ENCODE measurements around the gene TCAF1.
"Not testable (repeated sequence)": the region's sequence is repeated elsewhere in the genome, so short reads cannot be mapped to it uniquely, and the experiment has no call there.

The TCAF1 gene

DNA sequence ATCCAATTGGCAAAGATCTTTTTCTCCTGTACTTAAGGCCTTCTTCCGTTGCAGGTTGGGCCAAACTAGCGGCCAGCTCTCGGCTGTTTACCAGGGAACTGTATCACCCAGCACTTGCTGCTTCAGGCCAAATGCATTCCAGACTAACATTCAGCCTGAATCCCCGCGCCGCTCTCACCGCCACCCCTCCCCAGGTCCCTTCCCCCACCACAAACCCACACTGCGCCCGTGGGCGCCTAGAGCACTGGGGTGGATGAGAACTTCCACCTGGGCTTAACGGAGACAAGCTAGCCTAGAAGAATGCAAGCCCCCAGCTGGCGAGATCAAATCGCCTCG is 676 bp downstream of the TCAF1 start:
- DNase-seq = peak in 1 of 2 experiments; percentile 76

GRCh38 chr7:143900230-143900766 is 1.7 kb downstream of the TCAF1 start:
- no peak for DNase-seq

GRCh38 chr7:143898810-143899209 is 3.2 kb downstream of the TCAF1 start:
- DNase-seq = no peak

DNA sequence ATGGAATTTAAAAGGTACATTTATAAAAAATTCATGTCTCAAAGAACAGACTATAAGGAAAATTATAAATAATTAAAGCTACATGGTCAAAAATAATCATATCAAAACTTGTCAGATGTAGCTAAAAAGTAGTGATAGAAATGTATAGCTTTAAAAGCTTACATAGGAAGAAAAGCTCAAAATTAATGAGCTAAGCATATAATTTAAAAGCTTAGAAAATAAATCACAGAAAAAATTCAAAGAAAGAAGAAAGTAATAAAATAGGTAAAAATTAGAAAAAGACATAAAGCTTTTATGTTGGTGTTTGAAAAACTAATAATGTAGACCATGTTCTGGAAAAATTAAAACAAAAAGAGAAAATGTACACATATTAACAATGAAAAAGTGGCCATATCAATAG is 5.3 kb downstream of the TCAF1 start:
- no peak for DNase-seq

DNA sequence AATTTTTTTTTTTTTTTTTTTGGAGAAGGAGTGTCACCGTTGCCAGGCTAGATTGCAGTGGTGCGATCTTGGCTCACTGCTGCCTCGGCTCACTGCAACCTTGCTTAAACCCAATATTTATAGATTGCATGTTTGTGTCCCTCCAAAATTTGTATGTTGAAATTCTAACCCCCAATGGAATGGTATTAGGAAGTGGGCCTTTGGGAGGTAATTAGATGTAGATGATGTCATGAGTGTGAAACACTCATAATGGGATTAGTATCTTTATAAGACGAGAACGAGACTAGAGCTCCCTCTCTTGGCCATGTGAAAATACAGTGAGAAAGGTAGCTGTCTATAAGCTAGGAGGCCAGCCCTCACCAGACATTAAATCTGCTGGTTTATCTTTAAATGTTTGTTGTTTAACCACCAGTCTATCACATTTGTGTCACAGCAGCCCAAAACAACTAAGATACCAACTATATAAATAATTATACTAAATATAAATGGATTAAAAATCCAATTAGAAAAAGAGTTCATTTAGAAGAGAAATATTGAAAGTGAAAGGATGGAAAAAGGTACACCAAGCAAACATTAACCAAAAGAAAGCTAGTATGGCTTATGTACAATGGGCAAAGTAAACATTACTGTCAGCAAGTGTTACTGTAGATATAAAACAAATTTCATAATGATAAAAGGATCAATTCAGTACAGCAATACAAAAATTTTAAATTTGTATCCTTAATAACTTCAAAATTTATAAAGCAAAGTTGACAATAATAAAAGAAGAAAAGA is 9.3 kb downstream of the TCAF1 start:
- peak; percentile 27 to 79 for DNase-seq

DNA sequence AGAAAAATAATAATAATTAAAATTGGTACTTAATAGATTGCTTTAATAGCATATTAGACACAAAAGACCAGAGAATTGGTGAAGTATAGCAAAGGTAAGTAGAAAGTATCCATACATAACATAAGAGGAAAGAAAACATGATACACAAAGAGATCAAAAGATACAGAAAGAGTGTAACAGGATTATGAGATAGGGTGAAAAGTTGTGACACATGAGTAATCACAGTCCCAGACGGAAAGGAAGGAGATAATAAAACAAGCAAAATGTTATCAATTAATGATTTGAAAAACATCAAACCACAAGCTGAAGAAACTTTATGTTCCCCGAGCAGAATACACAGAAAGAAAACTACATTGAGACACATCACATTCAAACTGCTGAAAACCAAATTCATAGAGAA is 10.5 kb downstream of the TCAF1 start:
- DNase-seq = no peak

GRCh38 chr7:143890558-143890957 is 11.4 kb downstream of the TCAF1 start:
- no peak for DNase-seq

DNA sequence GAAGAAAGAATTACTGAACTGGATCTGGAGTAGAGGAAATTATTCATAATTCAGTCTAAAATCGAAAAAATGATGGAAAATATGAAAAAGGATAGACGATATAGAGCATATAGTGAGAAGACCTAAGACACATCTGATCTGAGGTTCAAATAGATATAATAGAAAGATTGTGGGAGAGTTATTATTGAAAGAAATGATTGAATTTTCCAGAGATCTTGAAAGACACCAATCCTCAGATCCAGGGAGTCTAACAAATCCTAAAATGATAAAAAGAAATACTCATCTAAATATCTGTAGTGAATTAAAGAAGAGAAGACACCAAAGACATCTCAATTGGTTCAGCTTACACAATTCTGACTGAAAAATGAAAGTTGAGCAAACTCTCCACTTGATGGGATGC is 12.9 kb downstream of the TCAF1 start:
- no peak for DNase-seq

- no peak for DNase-seq
Observed at GRCh38 chr7:143886826-143887477, 15.0 kb downstream of the TCAF1 start.

GRCh38 chr7:143885951-143886350 is 16.0 kb downstream of the TCAF1 start:
- no peak for DNase-seq

DNA sequence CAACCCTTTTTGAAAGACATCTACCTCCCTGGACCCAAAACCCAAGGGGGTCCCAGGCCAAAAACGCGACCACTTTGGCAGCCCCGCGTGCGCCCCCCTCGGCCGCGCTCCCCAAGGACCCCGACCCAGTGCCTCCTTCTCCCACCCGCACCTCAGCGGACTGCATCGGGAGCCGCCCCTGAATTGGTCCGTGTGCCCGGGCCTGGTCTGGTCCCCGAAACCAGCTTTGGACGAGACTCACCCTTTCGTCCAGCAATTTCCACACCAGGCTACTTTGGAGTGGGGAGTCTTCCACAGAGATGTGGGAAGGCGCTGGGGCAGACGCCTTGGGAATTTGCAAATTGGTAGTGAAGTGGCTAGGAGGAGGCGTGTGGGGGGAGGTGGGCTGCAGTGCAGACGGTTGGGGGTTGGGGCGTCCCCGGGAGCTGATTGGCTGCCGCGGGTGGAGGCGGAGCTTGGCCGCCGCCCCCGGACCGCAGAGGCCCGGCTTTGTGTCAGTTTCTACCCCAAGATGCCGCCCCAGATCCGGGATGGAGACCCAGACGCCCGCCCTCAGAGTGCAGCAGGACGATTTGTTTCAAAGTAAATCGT is 16.9 kb downstream of the TCAF1 start:
- DNase-seq = peak; percentile 50 to 78

DNA sequence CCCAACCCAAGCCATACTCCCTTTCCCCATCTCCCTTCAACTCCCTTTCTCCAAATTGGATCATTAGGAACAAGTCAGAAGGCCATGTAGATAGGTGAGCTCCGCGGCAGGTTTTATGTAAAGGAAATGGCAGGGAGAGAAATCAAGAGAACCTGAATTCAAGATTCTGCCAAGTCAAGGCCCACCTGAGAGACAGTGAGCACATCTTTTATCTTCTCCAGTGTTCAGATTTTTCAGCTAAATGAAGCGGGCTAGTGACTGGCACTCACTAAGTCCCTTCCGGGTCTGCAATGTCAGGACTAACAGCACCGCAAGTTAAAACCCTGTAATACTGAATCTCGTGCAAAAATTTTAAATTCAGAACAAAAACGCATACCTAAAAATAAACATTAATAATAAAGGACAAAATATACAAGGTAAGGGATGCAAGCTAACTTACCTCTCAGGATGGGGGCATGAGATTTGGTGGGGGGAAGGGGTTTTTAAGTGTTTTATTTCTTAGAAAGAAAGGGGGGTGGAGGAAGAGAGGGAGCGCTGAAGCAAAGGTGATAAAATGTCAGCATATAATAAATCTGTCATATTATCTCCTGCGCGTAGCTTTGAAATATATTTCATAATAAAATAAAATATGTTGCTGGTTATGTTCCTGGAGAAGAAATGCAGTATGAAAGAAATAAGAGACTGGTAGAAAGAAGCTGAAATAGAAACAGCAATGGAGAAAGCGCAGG is 17.6 kb downstream of the TCAF1 start:
- no peak for DNase-seq

DNA sequence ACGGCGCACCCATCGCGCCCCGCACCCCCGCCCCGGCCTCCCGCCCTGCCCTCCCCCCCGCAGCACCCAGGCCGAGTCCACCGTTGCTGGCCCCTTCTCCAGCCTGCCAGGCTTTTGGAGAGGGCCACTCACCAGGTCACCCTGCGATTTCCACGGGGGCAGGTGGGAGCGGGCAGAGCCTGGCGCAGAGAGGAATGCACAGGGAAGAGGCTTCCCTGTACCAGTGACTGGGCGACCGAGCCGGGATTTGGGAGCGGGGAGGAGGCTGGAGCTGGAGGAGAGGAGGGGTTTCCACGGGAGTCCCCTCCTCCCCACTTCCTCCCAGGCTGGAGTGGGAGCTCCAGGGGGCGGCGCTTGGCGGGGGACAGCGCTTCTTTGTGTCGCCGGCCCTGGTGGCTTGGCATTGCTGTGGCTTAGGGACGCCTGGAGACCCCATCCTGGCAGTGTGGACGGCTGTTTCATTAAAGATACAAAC is 19.3 kb downstream of the TCAF1 start:
- peak; percentile 90 to 92 for DNase-seq

DNA sequence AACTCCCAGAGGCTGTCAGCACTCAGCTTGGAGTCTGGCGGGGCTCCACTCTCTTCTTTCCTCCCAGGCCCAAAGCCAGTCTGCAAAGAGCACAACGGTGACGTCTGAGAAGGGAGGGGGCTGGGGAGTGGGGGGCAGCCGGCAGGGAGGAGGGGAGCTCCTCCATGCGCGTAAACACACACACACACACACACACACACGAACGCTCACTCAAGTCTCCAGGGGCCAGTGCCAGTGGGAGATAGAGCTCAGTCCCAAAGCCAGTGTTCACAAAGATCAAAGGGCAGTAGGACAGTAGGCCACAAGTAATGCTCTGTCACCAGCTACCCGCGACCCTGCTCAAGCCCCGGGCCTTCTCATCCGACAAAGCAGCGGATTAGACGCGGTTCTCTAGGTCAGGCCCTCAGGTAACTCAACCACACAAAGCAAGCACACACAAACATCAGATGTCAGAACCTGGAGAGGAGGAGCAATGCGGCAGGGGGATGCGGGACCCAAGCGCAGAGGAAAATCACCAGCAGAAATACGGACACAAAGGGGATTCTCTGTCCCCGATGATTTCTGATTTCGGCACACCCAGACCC is 19.9 kb downstream of the TCAF1 start:
- DNase-seq = peak; percentile 56 to 64

GRCh38 chr7:143878884-143879283 is 23.1 kb downstream of the TCAF1 start:
- DNase-seq = no peak

DNA sequence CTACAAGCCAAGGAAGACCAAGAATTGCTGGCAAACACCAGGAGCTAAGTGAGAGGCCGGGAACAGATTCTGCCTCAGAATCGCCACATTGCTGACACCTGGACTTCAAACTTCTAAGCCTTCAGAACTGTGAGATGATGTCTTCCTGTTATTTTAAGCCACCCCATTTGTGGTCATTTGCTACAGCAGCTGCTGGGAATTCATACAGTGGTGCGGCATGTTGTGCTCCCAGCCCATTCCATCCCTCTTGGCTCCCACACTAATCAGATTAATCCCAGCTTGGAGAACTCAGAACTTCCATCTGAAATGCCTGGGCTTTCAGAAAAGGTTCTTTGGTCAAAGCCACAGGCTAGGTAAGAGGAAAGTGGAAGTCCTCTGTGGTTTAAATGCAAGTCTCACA is 24.9 kb downstream of the TCAF1 start:
- no peak for DNase-seq

DNA sequence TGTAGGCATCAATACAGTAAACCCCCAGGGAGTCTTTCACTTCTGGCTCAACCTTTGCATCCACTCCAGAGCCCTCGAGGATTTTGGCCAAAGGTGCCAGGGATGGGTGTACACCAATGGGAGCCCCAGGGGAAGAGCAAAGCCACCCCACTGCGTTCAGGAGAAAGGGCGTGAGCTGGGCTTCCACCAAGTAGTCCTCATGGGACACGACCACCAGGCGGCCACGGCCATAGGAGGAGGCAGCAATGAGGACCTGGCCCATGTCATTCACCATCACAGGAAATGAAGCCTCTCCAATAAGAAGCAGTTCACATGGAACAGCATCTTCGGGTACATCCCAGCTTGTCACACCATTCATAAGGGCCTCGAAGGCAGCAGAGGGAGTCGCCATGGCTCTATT is 25.8 kb downstream of the TCAF1 start:
- no peak for DNase-seq

- not testable (repeated sequence) for DNase-seq
Observed at GRCh38 chr7:143873242-143873641, 28.7 kb downstream of the TCAF1 start.

DNA sequence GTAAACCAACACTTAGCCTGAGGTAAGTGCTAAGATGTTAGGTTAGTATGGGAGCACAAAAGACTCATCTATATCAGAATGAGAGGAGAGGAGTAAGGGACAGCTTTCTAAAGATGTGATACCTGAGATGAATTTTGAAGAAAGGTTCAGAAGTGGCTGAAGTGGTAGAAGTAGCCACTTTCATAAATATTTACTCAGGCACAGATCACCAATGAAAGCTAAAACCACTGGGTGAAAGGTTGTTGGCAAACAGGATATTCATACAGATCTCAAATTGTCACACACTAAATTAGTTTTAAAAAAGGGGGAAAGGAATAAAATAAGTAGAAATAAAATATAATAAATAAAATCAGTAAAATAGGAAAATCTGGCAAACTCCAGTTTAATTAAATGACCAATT is 30.4 kb downstream of the TCAF1 start:
- DNase-seq = not testable (repeated sequence)

DNA sequence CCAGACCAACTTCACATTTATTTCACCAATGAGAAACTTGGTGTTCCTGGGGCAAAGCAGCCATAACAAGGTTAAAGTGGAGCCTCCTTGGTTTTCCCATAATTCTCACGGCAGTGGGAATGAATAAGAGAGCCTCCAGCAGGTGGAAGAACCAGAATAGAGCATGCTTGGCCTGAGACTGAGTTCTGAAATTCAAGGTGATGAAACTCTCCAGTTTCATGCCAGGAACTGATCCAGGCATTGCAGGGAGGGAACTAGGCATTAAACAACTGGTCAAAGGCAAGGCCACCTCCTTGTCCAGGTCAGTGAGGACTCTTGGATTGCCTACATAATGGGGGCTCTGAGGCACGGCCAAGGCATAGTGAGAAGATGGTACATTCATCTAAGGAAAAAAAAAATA is 44.0 kb downstream of the TCAF1 start:
- DNase-seq = not testable (repeated sequence)

GRCh38 chr7:143855443-143855842 is 46.5 kb downstream of the TCAF1 start:
- DNase-seq = not testable (repeated sequence)

DNA sequence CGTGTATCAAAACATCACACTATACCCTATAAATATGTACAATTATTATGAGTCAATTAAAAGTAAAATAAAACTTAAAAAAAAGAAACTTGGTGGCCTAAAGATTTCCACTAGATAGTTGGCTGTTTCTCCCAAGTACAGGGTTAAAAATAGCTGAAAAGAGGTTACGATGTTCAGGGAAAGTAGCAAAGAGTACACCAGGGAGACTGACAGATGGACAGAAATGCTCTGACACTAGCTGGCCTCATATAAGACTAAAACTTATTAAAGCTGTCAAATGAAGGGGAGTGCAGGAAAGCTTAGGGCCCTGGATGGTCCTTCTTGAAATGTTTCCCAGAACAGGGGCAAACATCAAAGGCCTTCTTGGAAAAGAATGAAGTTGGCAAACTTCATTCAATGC is 51.3 kb downstream of the TCAF1 start:
- DNase-seq = no peak
